PC-3 (cell line): ENCODE measurements around the gene GPRC5B.

ENCODE experiments used
- EZH2 ChIP-seq: fragments of 300-600 bp; sonication (generic); IDR thresholded peaks from one replicate; pipeline ENCODE4 v1.6.1; 2017; ENCODE audit warnings: antibody characterized with exemption, mild to moderate bottlenecking, low read length; ENCODE audit not compliant: unreplicated experiment
- EZH2phosphoT487 ChIP-seq: fragments of 300-600 bp; sonication (generic); IDR thresholded peaks from 2 replicates; pipeline ENCODE4 v1.6.1; 2018; ENCODE audit warnings: mild to moderate bottlenecking, antibody characterized with exemption, low read length, borderline replicate concordance
- TF ChIP-seq, protein P1 (sequence below): fragments of 300-600 bp; sonication (generic); conservative IDR thresholded peaks from 2 replicates; pipeline ENCODE4 v1.5.1; 2017; ENCODE audit warnings: antibody characterized with exemption, low read depth, mild to moderate bottlenecking, low read length

DNA sequence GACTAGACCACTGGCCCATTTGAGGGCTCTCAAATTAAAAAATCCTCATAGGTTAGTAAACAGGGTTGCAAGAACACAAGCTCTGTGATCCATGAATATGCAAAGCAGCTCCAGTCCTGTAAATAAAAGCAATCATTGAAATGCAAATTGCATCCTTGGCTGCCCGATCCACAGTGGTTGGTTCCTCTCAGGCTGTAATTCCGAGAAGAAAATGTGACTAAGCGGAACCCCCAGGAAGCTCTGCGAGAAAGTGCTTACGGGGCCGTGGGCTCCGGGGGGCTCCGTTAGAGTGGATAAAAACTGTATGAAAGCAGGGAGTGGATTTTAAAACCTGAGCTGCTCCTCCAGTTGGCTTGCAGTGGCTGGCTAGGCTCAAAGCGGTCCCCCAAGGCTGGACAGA is 2.5 kb downstream of the GPRC5B start:
- TF ChIP-seq, protein P1, sequence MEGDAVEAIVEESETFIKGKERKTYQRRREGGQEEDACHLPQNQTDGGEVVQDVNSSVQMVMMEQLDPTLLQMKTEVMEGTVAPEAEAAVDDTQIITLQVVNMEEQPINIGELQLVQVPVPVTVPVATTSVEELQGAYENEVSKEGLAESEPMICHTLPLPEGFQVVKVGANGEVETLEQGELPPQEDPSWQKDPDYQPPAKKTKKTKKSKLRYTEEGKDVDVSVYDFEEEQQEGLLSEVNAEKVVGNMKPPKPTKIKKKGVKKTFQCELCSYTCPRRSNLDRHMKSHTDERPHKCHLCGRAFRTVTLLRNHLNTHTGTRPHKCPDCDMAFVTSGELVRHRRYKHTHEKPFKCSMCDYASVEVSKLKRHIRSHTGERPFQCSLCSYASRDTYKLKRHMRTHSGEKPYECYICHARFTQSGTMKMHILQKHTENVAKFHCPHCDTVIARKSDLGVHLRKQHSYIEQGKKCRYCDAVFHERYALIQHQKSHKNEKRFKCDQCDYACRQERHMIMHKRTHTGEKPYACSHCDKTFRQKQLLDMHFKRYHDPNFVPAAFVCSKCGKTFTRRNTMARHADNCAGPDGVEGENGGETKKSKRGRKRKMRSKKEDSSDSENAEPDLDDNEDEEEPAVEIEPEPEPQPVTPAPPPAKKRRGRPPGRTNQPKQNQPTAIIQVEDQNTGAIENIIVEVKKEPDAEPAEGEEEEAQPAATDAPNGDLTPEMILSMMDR, result no peak
- TF ChIP-seq EZH2phosphoT487, result no peak
- no peak for TF ChIP-seq EZH2
